T-helper 1 cell treated with Interleukin-12 subunit alpha and Interleukin-12 subunit beta and Interleukin-4 antibody, amounts not matched to agents 30 ng/mL and 1 ng/mL, for 36 hours (primary cell): ENCODE measurements around the gene NEK11. TPM values are rescaled to one million over a fixed set of nuclear protein-coding genes. Genes with fewer than 3 reads are reported as not detected.

Experiments used
- intact Hi-C: fragments of 100-400 bp; cut with micrococcal nuclease; formaldehyde crosslinking; loops from one replicate; pipeline ENCODE4 v1.15.1; 2024
- total RNA-seq: library from RNA; stranded (reverse); gene quantifications from 2 replicates; pipeline ENCODE4 v1.2.3, GENCODE V29; 2022

NEK11 gene
- total RNA-seq, 1 donor from 2014 or later = 1.9 TPM

DNA sequence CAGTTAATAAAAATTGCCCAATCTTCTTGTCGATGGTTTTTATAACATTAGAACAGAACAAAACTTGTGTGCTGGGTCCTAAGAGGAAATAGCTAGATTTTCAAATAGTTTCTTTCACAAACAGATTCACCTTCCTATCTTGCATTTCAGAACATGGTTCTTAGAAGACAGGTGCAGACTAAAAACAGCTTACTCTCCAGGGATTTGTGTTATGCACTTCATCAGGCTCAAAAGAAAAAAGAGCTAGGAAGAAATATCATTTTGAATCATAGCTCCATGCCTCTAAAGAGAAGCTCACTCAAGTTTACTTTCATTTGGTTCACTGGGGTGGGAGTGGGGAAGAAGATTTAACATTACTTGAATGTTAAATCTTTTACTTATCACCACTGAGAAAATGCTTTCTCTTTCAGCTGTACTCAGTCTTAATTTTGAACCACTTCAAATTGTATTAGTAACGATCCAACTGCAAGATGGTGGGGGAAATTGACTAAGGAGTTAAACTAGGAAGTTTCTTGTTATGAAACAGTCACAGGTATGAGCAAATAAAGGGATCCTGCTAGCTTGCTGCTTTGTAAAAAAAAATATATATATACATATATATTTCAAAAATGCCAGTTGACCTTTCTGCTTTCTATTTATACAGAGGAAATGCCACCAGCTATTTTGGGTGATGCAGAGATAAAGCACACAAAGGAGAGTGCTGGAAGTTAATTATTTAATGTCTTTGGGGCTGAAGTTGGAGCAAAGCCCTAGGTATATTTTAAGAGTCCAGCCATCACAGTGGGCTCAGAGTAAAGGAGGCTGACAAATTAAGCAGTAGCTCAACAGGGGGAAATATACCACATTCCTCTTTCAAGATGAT lies 326.6 kb downstream of the NEK11 start:
- intact Hi-C loops = no loop called here

DNA sequence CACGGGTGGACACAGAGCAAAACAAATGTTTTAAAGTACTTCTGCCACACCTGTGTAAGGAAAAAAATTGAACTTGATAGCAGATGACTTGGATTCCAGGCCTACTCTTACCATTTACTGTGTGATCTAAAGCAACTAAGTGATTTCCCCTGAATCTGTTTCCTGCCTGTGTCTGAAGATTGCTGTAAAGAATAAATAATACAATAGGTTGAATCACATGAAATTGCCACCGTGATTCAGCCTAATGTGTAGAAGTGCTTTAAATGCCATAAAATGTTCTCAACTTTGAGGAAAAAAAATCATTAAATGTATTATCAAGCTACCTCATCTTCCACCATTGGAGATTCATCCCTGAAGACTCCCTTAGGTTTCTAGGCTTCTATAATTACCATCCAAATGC lies 327.3 kb downstream of the NEK11 start:
- intact Hi-C loops = no loop called here

DNA sequence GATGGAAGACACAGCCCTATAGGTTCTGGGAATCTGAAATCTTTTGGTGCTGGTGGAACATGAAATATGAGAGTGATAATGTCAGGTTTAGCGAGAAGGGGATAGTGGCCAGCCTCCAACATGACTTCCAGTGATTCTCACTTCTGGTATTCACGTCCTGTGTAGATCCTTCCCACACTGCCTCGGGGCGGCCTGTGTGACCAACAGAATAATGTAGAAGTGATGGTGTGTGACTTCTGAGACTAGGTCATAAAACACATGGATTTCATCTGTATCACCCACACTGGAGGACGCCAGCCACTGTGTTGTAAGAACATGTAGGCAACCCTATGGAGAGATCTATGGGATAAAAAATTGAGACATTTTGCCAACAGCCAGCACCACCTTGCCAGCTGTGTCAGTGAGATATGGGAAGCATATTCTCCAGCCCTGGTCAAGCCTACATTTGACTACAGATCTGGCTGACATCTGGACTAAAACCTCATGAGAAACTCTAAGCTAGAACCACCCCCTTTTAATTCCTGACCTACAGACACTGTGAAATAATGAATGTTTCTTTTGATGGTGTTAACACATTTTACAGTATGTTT lies 329.4 kb downstream of the NEK11 start:
- intact Hi-C loops = no loop called here

DNA sequence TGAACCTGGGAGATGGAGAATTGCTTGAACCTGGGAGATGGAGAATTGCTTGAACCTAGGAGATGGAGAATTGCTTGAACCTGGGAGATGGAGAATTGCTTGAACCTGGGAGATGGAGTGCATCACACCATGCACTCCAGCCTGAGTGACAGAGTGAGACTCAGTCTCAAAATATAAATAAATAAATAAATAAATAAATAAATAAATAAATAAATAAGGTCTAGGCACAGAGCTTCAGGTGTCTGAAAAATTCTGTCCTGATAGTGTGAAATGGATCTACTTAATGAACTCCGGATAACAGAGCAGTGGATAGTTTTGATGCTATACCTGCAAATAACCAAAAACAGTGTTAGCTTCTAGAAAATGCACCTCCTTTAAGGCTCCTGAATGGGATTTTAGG lies 330.6 kb downstream of the NEK11 start:
- intact Hi-C loops = no loop called here

DNA sequence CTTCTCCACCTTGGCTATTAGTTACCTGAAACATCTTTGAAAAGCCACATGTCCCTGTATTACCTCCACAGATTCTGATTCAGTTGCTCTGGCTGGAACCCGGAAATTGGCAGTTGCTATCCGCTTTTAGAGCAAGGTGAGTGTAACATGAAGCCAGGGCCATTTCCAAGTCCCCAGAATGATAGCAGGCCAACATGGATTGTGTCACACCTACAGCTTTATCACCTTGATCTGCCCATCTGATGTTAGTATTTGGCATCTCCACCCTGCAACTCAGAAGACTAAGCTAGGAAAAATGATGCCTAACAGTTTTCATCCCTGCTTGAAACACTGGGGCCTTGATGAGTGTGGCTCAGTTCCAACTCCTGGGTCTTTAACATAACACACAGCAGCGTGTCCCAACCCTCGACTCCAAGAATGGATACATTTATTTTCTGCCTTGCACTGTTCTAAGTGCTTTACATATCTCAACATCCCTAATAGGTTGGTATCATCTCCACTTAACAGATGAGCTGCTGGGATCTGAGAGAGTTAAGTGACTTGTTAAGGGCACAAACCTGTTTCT lies 333.6 kb downstream of the NEK11 start:
- intact Hi-C loops = no loop called here

GRCh38 chr3:131361066-131361463 lies 334.4 kb downstream of the NEK11 start:
- intact Hi-C loops = loop anchor here (1.0 kb wide), 1 partner anchor 20 kb away; the partner anchor contains the start of gene NUDT16

DNA sequence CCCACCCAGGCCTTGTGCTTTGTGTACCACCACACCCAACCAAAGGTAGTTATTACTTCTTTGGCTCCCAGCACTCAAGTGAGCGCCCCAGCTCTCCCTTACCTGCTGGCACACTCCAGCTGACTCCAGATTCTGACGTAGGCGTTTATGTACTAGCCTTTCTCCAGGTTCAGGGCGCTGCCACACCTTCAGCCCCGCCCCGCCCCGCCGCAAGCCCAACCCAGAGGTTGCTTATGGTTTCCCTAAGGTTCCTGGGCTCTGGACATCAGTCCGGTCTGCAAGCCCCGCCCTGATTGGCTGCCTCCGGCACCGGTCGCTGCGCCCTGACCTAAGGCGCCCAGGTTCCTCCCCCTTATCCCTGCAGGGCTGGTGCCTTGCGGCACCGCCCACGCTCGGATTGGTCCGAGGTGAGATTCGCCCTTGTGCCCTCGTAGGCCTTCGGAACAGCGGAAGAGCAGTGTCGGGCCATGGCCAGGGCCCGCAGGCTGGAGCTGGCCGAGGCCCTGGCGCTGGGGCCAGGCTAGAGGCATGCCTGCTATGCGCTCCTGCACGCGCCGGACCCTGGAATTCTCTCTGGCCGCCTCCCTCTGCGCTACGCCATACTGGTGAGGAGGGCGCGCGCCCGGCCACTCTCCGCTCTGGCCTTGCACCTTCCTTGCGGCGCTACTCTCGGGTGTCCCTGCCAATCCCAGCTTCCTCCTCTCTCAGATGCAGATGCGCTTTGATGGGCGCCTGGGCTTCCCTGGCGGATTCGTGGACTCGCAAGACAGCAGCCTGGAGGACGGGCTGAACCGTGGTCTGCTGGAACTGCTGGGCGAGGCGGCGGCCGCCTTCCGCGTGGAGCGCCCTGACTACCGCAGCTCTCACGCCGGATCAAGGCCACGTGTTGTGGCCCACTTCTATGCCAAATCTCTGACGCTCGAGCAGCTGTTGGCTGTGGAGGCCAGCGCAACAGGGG lies 335.1 kb downstream of the NEK11 start:
- intact Hi-C loops = loop anchor here (1.0 kb wide), 1 partner anchor 20 kb away; the partner anchor contains the start of gene NUDT16

DNA sequence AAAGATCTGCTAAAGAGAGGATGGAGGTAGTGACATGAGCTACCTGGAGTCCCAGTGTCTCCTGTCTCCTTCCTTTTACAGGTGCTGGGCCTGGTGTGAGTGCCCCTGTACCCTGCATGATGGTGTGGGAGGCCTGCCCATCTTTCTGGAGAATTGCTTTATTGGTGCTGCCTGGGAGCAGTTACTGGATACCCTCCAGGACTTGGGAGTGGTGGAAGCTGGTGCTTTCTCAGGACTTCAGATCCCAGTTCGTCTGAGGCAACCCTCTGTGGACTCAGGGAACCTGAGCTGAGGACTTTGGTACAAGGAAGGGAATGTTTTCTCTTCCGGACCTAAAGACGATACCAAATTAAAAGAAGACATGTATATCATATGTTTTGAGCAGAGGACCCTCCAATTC lies 336.6 kb downstream of the NEK11 start:
- intact Hi-C loops = no loop called here

- intact Hi-C loops = no loop called here
Measured at GRCh38 chr3:131370935-131371687, 344.4 kb downstream of the NEK11 start.

- intact Hi-C loops = no loop called here
Measured at GRCh38 chr3:131371688-131372066, 345.0 kb downstream of the NEK11 start.

DNA sequence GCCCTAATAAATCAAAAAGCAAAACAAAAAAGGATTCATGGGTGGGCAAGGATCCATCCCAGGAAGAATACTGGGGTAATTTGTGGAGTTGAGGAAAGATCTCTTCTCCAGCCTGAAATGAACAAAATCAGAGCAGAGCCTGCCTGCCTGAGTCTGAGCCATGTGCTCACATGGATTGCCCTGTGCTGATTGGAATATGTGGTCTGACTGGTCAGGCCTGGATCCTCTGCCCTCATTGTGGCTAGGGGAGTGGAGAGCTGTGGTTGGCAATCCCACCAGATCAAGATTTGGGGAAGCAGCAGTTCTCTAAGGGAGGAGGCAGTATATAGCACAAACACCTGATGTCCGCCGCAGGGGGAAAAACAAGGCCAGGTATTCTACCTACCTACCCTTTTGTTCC lies 348.1 kb downstream of the NEK11 start:
- intact Hi-C loops = no loop called here

- intact Hi-C loops = loop anchor here (1.0 to 5.0 kb wide), 9 partner anchors 20 to 1342 kb away; partner anchors contain the start of genes ASTE1, DNAJC13, MRPL3 and NEK11
Measured at GRCh38 chr3:131380821-131381444, 354.3 kb downstream of the NEK11 start.

GRCh38 chr3:131381445-131382291 lies 355.0 kb downstream of the NEK11 start, which contains the start of gene NUDT16:
Gene NUDT16, plus strand, starts transcription at chr3:131381774. Its CDS starts 31 bp downstream, at chr3:131381805.
- intact Hi-C loops = loop anchor here (1.0 to 5.0 kb wide), 9 partner anchors 20 to 1341 kb away; partner anchors contain the start of genes ASTE1, DNAJC13, MRPL3 and NEK11

GRCh38 chr3:131386429-131387165 lies 359.9 kb downstream of the NEK11 start:
- intact Hi-C loops = no loop called here

DNA sequence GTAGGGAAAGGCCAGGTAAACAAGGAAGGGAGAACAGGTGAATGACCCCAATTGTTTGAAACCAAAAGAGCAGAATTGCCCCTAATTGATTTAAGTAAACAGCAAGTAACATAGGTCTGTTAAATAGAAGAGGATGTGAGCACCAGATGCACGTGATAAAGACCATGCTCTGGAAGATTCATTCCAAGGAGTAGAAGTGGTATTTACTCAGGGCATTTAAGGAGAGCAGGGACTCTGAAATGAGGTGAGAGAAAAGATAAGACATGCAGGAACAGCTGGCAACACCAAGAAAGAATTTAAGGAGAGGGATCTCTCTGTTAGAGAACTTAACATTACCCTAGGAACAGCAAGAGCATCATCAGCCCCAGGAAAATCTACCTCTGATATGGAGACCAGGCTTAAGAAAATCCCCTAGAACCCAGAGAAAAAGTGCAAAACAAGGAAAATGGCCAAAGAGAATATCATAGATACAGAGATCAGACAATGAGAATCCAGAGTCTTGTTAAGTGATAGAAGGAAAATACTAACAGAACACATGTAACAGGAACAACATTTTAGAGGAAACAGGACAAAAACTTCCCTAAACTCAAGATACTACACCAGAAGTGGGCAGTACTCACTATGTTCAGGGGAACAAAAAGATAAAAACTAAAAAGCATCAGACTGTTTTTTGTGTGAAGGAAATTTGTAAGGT lies 361.3 kb downstream of the NEK11 start:
- intact Hi-C loops = no loop called here

DNA sequence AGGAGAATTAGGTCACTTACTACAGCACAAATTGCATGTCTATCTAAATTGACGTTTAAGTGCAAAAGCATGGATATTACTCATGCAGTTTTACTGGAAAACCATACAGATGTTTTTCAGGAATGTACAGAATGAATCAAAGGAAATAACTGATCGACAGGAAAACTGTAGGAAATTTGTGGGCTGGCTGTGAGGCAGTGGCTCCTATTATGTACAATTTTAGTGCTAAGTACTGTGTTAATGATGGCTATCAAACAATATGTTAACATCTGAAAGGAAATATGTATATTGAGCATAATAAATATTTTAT lies 361.8 kb downstream of the NEK11 start:
- intact Hi-C loops = no loop called here

DNA sequence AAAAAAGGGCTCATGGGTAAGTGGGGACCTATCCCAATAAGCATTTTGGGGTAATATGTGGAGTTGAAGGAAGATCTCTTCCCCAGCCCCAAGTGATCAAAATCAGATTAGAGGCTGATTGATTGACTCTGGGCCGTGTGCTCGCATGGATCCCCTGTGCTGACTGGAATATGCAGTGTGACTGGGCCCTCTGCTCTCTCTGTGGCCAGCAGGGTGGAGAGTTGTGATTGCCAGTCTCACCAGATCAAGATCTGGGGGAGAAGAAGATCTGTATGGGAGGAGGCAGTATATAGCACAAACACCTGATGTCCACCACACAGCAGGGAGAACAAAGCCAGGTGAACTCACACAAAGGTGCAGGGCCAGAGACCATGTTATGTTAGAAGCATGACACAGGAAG lies 363.7 kb downstream of the NEK11 start:
- intact Hi-C loops = no loop called here

GRCh38 chr3:131393051-131393450 lies 366.4 kb downstream of the NEK11 start:
- intact Hi-C loops = no loop called here
